Keratinocyte (primary cell): Measurements from ENCODE around the gene SNX12. TPM values are rescaled to one million over a fixed set of nuclear protein-coding genes. Genes with fewer than 3 reads are reported as not detected.
A peak's percentile ranks its signal among the peaks of the same experiment; 100 is the strongest.

Source experiments
- DNase-seq: peaks from one replicate; pipeline ENCODE4 v3.0.0-alpha.2; 2011; ENCODE audit warnings: low read depth, missing footprints, low spot score
- FAIRE-seq: peaks from 2 replicates; lab custom pipeline; 2011; peaks lifted over from hg19 to GRCh38; lab: Jason Lieb, UNC
- H2AFZ ChIP-seq: 2 replicates; pipeline ENCODE4 v1.6.0; 2012; ENCODE audit warnings: low read length, control low read depth, inconsistent platforms; ENCODE audit not compliant: control insufficient read depth
- H3K27ac ChIP-seq: 2 replicates; pipeline ENCODE4 v1.5.1; 2011; ENCODE audit warnings: low read length; ENCODE audit not compliant: control insufficient read depth, insufficient read depth
- H3K27me3 ChIP-seq: 3 replicates; pipeline ENCODE4 v1.6.0; 2011; ENCODE audit warnings: low read length; ENCODE audit not compliant: control insufficient read depth, insufficient read depth; ENCODE audit errors: extremely low read depth
- H3K36me3 ChIP-seq, 2 experiments: 2 replicates in 1 of 2; 3 replicates in 1 of 2; pipeline ENCODE4 v1.5.1; 2011; ENCODE audit warnings: low read length in 2 of 2, mild to moderate bottlenecking in 1 of 2; ENCODE audit not compliant: control insufficient read depth in 2 of 2, insufficient read depth in 2 of 2; ENCODE audit errors: extremely low read depth in 1 of 2
- H3K4me1 ChIP-seq: 3 replicates; pipeline ENCODE4 v1.5.1; 2011; ENCODE audit warnings: low read length; ENCODE audit not compliant: control insufficient read depth, insufficient read depth; ENCODE audit errors: extremely low read depth
- H3K4me2 ChIP-seq: 3 replicates; pipeline ENCODE4 v1.6.0; 2011; ENCODE audit warnings: low read depth, low read length; ENCODE audit not compliant: control insufficient read depth, insufficient read depth; ENCODE audit errors: extremely low read depth
- H3K4me3 ChIP-seq, 3 experiments: fragments of 200-600 bp in 1 of 3; sonication (generic) in 1 of 3; 2 replicates in 2 of 3; 3 replicates in 1 of 3; pipeline ENCODE4 v1.5.1; 2011 to 2016; ENCODE audit warnings: low read length in 3 of 3, mild to moderate bottlenecking in 3 of 3, control low read depth in 2 of 3, inconsistent platforms in 1 of 3, low read depth in 1 of 3, mixed read lengths in 1 of 3, mixed run types in 1 of 3, moderate library complexity in 1 of 3; ENCODE audit not compliant: control insufficient read depth in 2 of 3, insufficient read depth in 2 of 3; ENCODE audit errors: extremely low read depth in 1 of 3
- H3K79me2 ChIP-seq: 2 replicates; pipeline ENCODE4 v1.6.0; 2012; ENCODE audit warnings: low read length; ENCODE audit not compliant: control insufficient read depth, insufficient read depth
- H3K9ac ChIP-seq: 3 replicates; pipeline ENCODE4 v1.6.0; 2011; ENCODE audit warnings: low read length; ENCODE audit not compliant: control insufficient read depth, insufficient read depth; ENCODE audit errors: extremely low read depth
- H3K9me1 ChIP-seq: 3 replicates; pipeline ENCODE4 v1.6.0; 2011; ENCODE audit warnings: low read length; ENCODE audit not compliant: control insufficient read depth, insufficient read depth; ENCODE audit errors: extremely low read depth
- H3K9me3 ChIP-seq: 2 replicates; pipeline ENCODE4 v1.5.1; 2012; ENCODE audit warnings: low read depth, low read length; ENCODE audit not compliant: control insufficient read depth
- H4K20me1 ChIP-seq: 3 replicates; pipeline ENCODE4 v1.6.0; 2011; ENCODE audit warnings: low read length; ENCODE audit not compliant: control insufficient read depth, insufficient read depth; ENCODE audit errors: extremely low read depth
- CTCF ChIP-seq, 3 experiments: IDR thresholded peaks in 1 of 3; conservative IDR thresholded peaks in 1 of 3; optimal IDR thresholded peaks in 1 of 3; 2 replicates in 2 of 3; 3 replicates in 1 of 3; pipeline versions ENCODE3 to v1.5.1; 2011; ENCODE audit warnings: low read length in 3 of 3, mild to moderate bottlenecking in 3 of 3, moderate library complexity in 2 of 3, control low read depth in 1 of 3, inconsistent platforms in 1 of 3; ENCODE audit not compliant: insufficient read depth in 2 of 3; ENCODE audit errors: extremely low read depth in 1 of 3
- EZH2 ChIP-seq: IDR thresholded peaks from one replicate; pipeline ENCODE4 v1.6.1; 2012; ENCODE audit warnings: inconsistent platforms, mild to moderate bottlenecking, low read length, moderate library complexity
- dilution Hi-C: fragments of 300-500 bp; cut with MboI; formaldehyde crosslinking; loops from one replicate; pipeline ENCODE4 v1.7.0; 2020; ENCODE audit warnings: low sequenced_read_pairs; ENCODE audit not compliant: extremely low pct_ligation_motif_present
- polyA plus RNA-seq, 5 experiments: library from polyadenylated mRNA; depleted of rRNA in 3 of 5; stranded (reverse) in 3 of 5; stranded (forward) in 1 of 5; unstranded in 1 of 5; fragments of >200 nt; gene quantifications; 1 replicate in 1 of 5; 2 replicates in 3 of 5; 3 replicates in 1 of 5; pipeline versions ENCODE4 v1.2.1 to v1.2.3, GENCODE V29; 2011 to 2012; ENCODE audit warnings: missing spikeins in 2 of 5, low read depth in 1 of 5, low replicate concordance in 1 of 5

Gene SNX12
- polyA plus RNA-seq, 1 donor (not counting 4 experiments of a cell fraction or from before 2014, with no cell fraction given), result 94.0 TPM

- Histone ChIP-seq H2AFZ (no peak overlapping the region), H3K27ac (no peak overlapping the region), H3K9ac (no peak overlapping the region), H3K9me1 (no peaks in the 10 kb centered on the region), H3K27me3 (no peaks in the 10 kb centered on the region), H3K4me2 (no peak overlapping the region), H3K36me3 (no peaks in the 10 kb centered on the region), H4K20me1 (no peaks in the 10 kb centered on the region), H3K4me1 (no peaks in the 10 kb centered on the region), H3K79me2 (no peaks in the 10 kb centered on the region), H3K9me3 (no peaks in the 10 kb centered on the region), H3K4me3 (no peak overlapping the region)
- TF ChIP-seq EZH2 (no peak), CTCF (optimal IDR thresholded peaks at IDR 0.05 in 1 of 3, IDR thresholded peaks at IDR 0.05 in 1 of 3, conservative IDR thresholded peaks at IDR 0.05 in 1 of 3; ENCODE audit: extremely low read depth in 1 of 3, insufficient read depth in 2 of 3, low read length in 3 of 3) (no peak)
- FAIRE-seq, result no peak
- no peak for DNase-seq
- dilution Hi-C loops, result no loop called here
These were observed 31.6 kb upstream of the SNX12 start for GRCh38 chrX:71099736-71100135.

GRCh38 chrX:71098951-71099506 is 30.9 kb upstream of the SNX12 start:
- Histone ChIP-seq H3K9me3 (no peaks in the 10 kb centered on the region), H3K9ac (no peak overlapping the region), H2AFZ (no peak overlapping the region), H3K79me2 (no peaks in the 10 kb centered on the region), H4K20me1 (no peaks in the 10 kb centered on the region), H3K4me2 (no peak overlapping the region), H3K4me3 (no peak overlapping the region), H3K27ac (no peak overlapping the region), H3K9me1 (no peaks in the 10 kb centered on the region), H3K36me3 (no peaks in the 10 kb centered on the region), H3K27me3 (no peaks in the 10 kb centered on the region), H3K4me1 (no peaks in the 10 kb centered on the region)
- FAIRE-seq (no peak), DNase-seq (no peak)
- dilution Hi-C loops, result no loop called here
- no peak for TF ChIP-seq EZH2

- TF ChIP-seq EZH2 (no peak), CTCF (optimal IDR thresholded peaks at IDR 0.05 in 1 of 3, IDR thresholded peaks at IDR 0.05 in 1 of 3, conservative IDR thresholded peaks at IDR 0.05 in 1 of 3; ENCODE audit: extremely low read depth in 1 of 3, insufficient read depth in 2 of 3, low read length in 3 of 3) (peak; percentile 27 to 53 (median 36))
- no peak overlapping the region for H3K27ac ChIP-seq
- H3K4me2 ChIP-seq, result no peak overlapping the region
- no peaks in the 10 kb centered on the region for H4K20me1 ChIP-seq
- no peaks in the 10 kb centered on the region for H3K9me1 ChIP-seq
- H2AFZ ChIP-seq, result no peak overlapping the region
- dilution Hi-C loops, result no loop called here
- H3K9me3 ChIP-seq, result no peaks in the 10 kb centered on the region
- H3K4me3 ChIP-seq, result no peak overlapping the region
- H3K79me2 ChIP-seq, result no peaks in the 10 kb centered on the region
- peak; percentile 2 for DNase-seq
- H3K4me1 ChIP-seq, result no peaks in the 10 kb centered on the region
- H3K27me3 ChIP-seq, result no peaks in the 10 kb centered on the region
- H3K36me3 ChIP-seq, result no peaks in the 10 kb centered on the region
- H3K9ac ChIP-seq, result no peak overlapping the region
- FAIRE-seq, result no peak
These were observed 30.2 kb upstream of the SNX12 start for GRCh38 chrX:71098302-71098701.
